Endothelial cell of umbilical vein (primary cell): ENCODE measurements around the gene GTF3C4. TPM values are rescaled to one million over a fixed set of nuclear protein-coding genes. Genes with fewer than 3 reads are reported as not detected.

Experiments used
- BruUV-seq: library from RNA; stranded (reverse); fragments of 400-500 nt; replicated peaks from 2 replicates; lab custom pipeline; 2021; lab: Mats Ljungman, UMichigan
- CTCF ChIA-PET: fragments of 300-600, 350-600 bp; sonication (Branson Sonifier 250); formaldehyde crosslinking; loops from one replicate; lab custom pipeline; 2021; ENCODE audit warnings: antibody characterized with exemption, inconsistent platforms; lab: Charles Lee
- POLR2A ChIA-PET: fragments of 300-600, 350-600 bp; sonication (Branson Sonifier 250); formaldehyde crosslinking; loops from one replicate; lab custom pipeline; 2021; ENCODE audit warnings: antibody characterized with exemption, inconsistent platforms; lab: Charles Lee
- DNase-seq: peaks from one replicate; pipeline ENCODE4 v3.0.0-alpha.2; 2011; ENCODE audit warnings: low read depth, low spot score
- FAIRE-seq: peaks from 2 replicates; lab custom pipeline; 2011; peaks lifted over from hg19 to GRCh38; lab: Jason Lieb, UNC
- H2AFZ ChIP-seq: 2 replicates; pipeline ENCODE4 v1.6.0; 2012; ENCODE audit warnings: low read depth, low read length, control low read depth, inconsistent platforms
- H3K27ac ChIP-seq: 2 replicates; pipeline ENCODE4 v1.5.1; 2011; ENCODE audit warnings: low read depth, mild to moderate bottlenecking, control low read depth, low read length, moderate library complexity; ENCODE audit not compliant: insufficient read depth
- H3K27me3 ChIP-seq, 2 experiments: 2 replicates each; pipeline versions ENCODE4 v1.6.0 to v1.6.1; 2011; ENCODE audit warnings: low read length in 2 of 2, mixed read lengths in 1 of 2; ENCODE audit not compliant: control insufficient read depth in 2 of 2, insufficient read depth in 2 of 2
- H3K36me3 ChIP-seq, 2 experiments: 2 replicates in 1 of 2; 3 replicates in 1 of 2; pipeline ENCODE4 v1.5.1; 2011; ENCODE audit warnings: low read length in 2 of 2, mild to moderate bottlenecking in 1 of 2, moderate library complexity in 1 of 2; ENCODE audit not compliant: control insufficient read depth in 2 of 2, insufficient read depth in 2 of 2; ENCODE audit errors: extremely low read depth in 1 of 2
- H3K4me1 ChIP-seq: 3 replicates; pipeline ENCODE4 v1.5.1; 2011; ENCODE audit warnings: mild to moderate bottlenecking, low read length; ENCODE audit not compliant: control insufficient read depth, insufficient read depth; ENCODE audit errors: extremely low read depth
- H3K4me2 ChIP-seq: 2 replicates; pipeline ENCODE4 v1.6.1; 2011; ENCODE audit warnings: low read length, control low read depth, mixed read lengths; ENCODE audit not compliant: insufficient read depth
- H3K4me3 ChIP-seq, 3 experiments: fragments of 200-600 bp in 1 of 3; sonication (generic), shearing (Covaris generic) in 1 of 3; replicated peaks in 1 of 3; 2 replicates each; pipeline ENCODE4 v1.5.1; 2011 to 2016; ENCODE audit warnings: control low read depth in 3 of 3, low read length in 3 of 3, mild to moderate bottlenecking in 2 of 3, inconsistent platforms in 1 of 3, low read depth in 1 of 3, moderate library complexity in 1 of 3; ENCODE audit not compliant: insufficient read depth in 1 of 3
- H3K79me2 ChIP-seq: 2 replicates; pipeline ENCODE4 v1.6.0; 2012; ENCODE audit warnings: low read length, inconsistent platforms; ENCODE audit not compliant: control insufficient read depth, insufficient read depth
- H3K9ac ChIP-seq: replicated peaks from 2 replicates; pipeline ENCODE3; 2011; ENCODE audit warnings: low read length, control low read depth; ENCODE audit not compliant: insufficient read depth; ENCODE audit errors: extremely low read depth
- H3K9me1 ChIP-seq: replicated peaks from 3 replicates; pipeline ENCODE4 v1.6.0; 2011; ENCODE audit warnings: mild to moderate bottlenecking, low read length; ENCODE audit not compliant: control insufficient read depth, insufficient read depth; ENCODE audit errors: extremely low read depth
- H3K9me3 ChIP-seq: replicated peaks from 2 replicates; pipeline ENCODE4 v1.5.1; 2012; ENCODE audit warnings: low read length, inconsistent platforms; ENCODE audit not compliant: control insufficient read depth, insufficient read depth
- H4K20me1 ChIP-seq: replicated peaks from 2 replicates; pipeline ENCODE3; 2011; ENCODE audit warnings: mild to moderate bottlenecking, low read length; ENCODE audit not compliant: control insufficient read depth, insufficient read depth; ENCODE audit errors: extremely low read depth
- CTCF ChIP-seq, 2 donors: IDR thresholded peaks; 1 replicate in 1 of 2; 2 replicates in 1 of 2; pipeline ENCODE4 v1.5.1; 2011; ENCODE audit warnings: low read length in 2 of 2, mild to moderate bottlenecking in 2 of 2, moderate library complexity in 2 of 2, control low read depth in 1 of 2, inconsistent platforms in 1 of 2, low read depth in 1 of 2; ENCODE audit not compliant: insufficient read depth in 1 of 2; ENCODE audit errors: extremely low read depth in 1 of 2
- FOS ChIP-seq: IDR thresholded peaks from 2 replicates; pipeline ENCODE4 v1.6.1; 2011; ENCODE audit warnings: mild to moderate bottlenecking, low read length, moderate library complexity, borderline replicate concordance; ENCODE audit not compliant: insufficient read depth
- GATA2 ChIP-seq: IDR thresholded peaks from 2 replicates; pipeline ENCODE4 v1.7.0; 2011; ENCODE audit warnings: low read depth, mild to moderate bottlenecking, moderate library complexity, mixed read lengths, low read length; ENCODE audit not compliant: insufficient read length, insufficient read depth
- JUN ChIP-seq: IDR thresholded peaks from 2 replicates; pipeline ENCODE4 v1.6.1; 2011; ENCODE audit warnings: borderline replicate concordance, low read depth; ENCODE audit not compliant: insufficient read length, insufficient read depth
- MAX ChIP-seq: IDR thresholded peaks from 2 replicates; pipeline ENCODE4 v1.6.1; 2011; ENCODE audit not compliant: insufficient read depth, insufficient read length
- POLR2A ChIP-seq: IDR thresholded peaks from 2 replicates; pipeline ENCODE4 v1.6.1; 2012; ENCODE audit warnings: low read depth, mild to moderate bottlenecking, control low read depth, low read length
- POLR2AphosphoS5 ChIP-seq: IDR thresholded peaks from 2 replicates; pipeline ENCODE4 v1.6.1; 2012; ENCODE audit warnings: low read depth, mild to moderate bottlenecking, control low read depth, low read length, moderate library complexity; ENCODE audit not compliant: insufficient read depth
- dilution Hi-C: fragments of 300-500 bp; cut with MboI; formaldehyde crosslinking; loops from one replicate; pipeline ENCODE4 v1.15.0; 2019; ENCODE audit warnings: low sequenced_read_pairs; ENCODE audit not compliant: extremely low pct_ligation_motif_present
- intact Hi-C: fragments of 100-400 bp; cut with micrococcal nuclease; formaldehyde crosslinking; loops from one replicate; pipeline ENCODE4 v1.10.0; 2022
- polyA plus RNA-seq, 4 experiments: library from polyadenylated mRNA; depleted of rRNA in 3 of 4; stranded (reverse) in 3 of 4; unstranded in 1 of 4; fragments of >200 nt; gene quantifications; 2 replicates each; pipeline versions ENCODE4 v1.2.1 to v1.2.3, GENCODE V29; 2011 to 2012; ENCODE audit warnings: missing spikeins in 1 of 4
- total RNA-seq: library from RNA; stranded (reverse); gene quantifications from 2 replicates; pipeline ENCODE4 v1.2.3, GENCODE V29; 2021

The GTF3C4 gene
- total and polyA plus RNA-seq, 2 donors (not counting 3 experiments of a cell fraction or from before 2014, with no cell fraction given) = 3.3 to 19.2 TPM

- Histone ChIP-seq H4K20me1 (no peaks in the 10 kb centered on the region), H2AFZ (no peak overlapping the region), H3K4me3 (no peak overlapping the region), H3K27me3 (no peaks in the 10 kb centered on the region), H3K4me2 (no peak overlapping the region), H3K9ac (no peak overlapping the region), H3K36me3 (peaks cover 7 to 18% of the 10 kb centered on the region in 2 experiments), H3K9me1 (no peaks in the 10 kb centered on the region), H3K9me3 (no peaks in the 10 kb centered on the region), H3K27ac (no peak overlapping the region), H3K79me2 (peaks cover 2% of the 10 kb centered on the region), H3K4me1 (no peaks in the 10 kb centered on the region)
- no TSS peak for BruUV-seq
- no peak for DNase-seq
- peak; percentile 55 for FAIRE-seq
- intact Hi-C loops = no loop called here
- ChIA-PET CTCF (interaction anchor here (1.2 to 1.6 kb wide), 2 partner anchors 13 to 17 kb away, joined by 3 read pairs; no protein-coding TSS in a partner anchor), POLR2A (interaction anchor here (0.7 kb wide), 1 partner anchor 280 kb away, joined by 5 read pairs; the partner anchor contains the start of gene CFAP77)
- no peak for TF ChIP-seq JUN
- dilution Hi-C loops = no loop called here
Measured at GRCh38 chr9:132690696-132691095, 20.4 kb downstream of the GTF3C4 start.

- H4K20me1 ChIP-seq = no peaks in the 10 kb centered on the region
- H3K36me3 ChIP-seq = peaks cover 3 to 6% of the 10 kb centered on the region in 2 experiments
- FAIRE-seq = peak; percentile 31
- H3K79me2 ChIP-seq = no peaks in the 10 kb centered on the region
- ChIA-PET CTCF (interaction anchor here (0.8 to 2.9 kb wide), 3 partner anchors 15 to 75 kb away, joined by 3 to 9 read pairs (median 3); partner anchors contain the start of gene GTF3C4), POLR2A (no interaction called here)
- H2AFZ ChIP-seq = no peak overlapping the region
- H3K9me3 ChIP-seq = no peaks in the 10 kb centered on the region
- H3K27me3 ChIP-seq = no peaks in the 10 kb centered on the region
- dilution Hi-C loops = no loop called here
- TF ChIP-seq POLR2AphosphoS5 (no peak), POLR2A (no peak), CTCF (IDR thresholded peaks at IDR 0.05; ENCODE audit: extremely low read depth in 1 of 2, insufficient read depth in 1 of 2, low read depth in 1 of 2, low read length in 2 of 2) (peak in 1 of 2 donors; percentile 14), MAX (no peak), FOS (peak; percentile 41), GATA2 (no peak)
- intact Hi-C loops = no loop called here
- H3K4me2 ChIP-seq = no peak overlapping the region
- H3K9me1 ChIP-seq = no peaks in the 10 kb centered on the region
- no peaks in the 10 kb centered on the region for H3K4me1 ChIP-seq
- no peak for DNase-seq
- no peak overlapping the region for H3K9ac ChIP-seq
- no peak overlapping the region for H3K27ac ChIP-seq
- H3K4me3 ChIP-seq = no peak overlapping the region
- BruUV-seq = no TSS peak
Measured at GRCh38 chr9:132694144-132694543, 23.9 kb downstream of the GTF3C4 start.
